ENCODE data around the gene TMEM253. TPM values are rescaled to one million over a fixed set of nuclear protein-coding genes. Genes with fewer than 3 reads are reported as not detected.

Gene TMEM253
- total RNA-seq, 2 donors from 2014 or later: 0.26 to 0.82 TPM

- peak; percentile 75 for DNase-seq
- ATAC-seq: peak; percentile 60 to 68
- intact Hi-C loops (cut with DNase I): no loop called here
Observed at GRCh38 chr14:21070083-21070609, 30.7 kb upstream of the TMEM253 start, which contains the start of gene ARHGEF40. TSS of gene ARHGEF40 (plus strand) at chr14:21070304. CDS start at chr14:21070397, 93 bp downstream.

GRCh38 chr14:21070610-21071224 lies 30.1 kb upstream of the TMEM253 start:
- peak; percentile 18 to 19 for ATAC-seq
- peak; percentile 50 for DNase-seq
- intact Hi-C loops (cut with DNase I): no loop called here

GRCh38 chr14:21071225-21072030 lies 29.4 kb upstream of the TMEM253 start:
- ATAC-seq (peak; percentile 57 to 79), DNase-seq (peak; percentile 90)
- intact Hi-C loops (cut with DNase I): no loop called here

GRCh38 chr14:21072031-21072473 lies 28.8 kb upstream of the TMEM253 start:
- DNase-seq (peak; percentile 53), ATAC-seq (peak; percentile 15 to 16)
- intact Hi-C loops (cut with DNase I): no loop called here

- intact Hi-C loops (cut with DNase I): no loop called here
- no peak for ATAC-seq
- DNase-seq: no peak
Observed at GRCh38 chr14:21072781-21073339, 28.0 kb upstream of the TMEM253 start.

- intact Hi-C loops (cut with DNase I): no loop called here
- DNase-seq: no peak
- no peak for ATAC-seq
Observed at GRCh38 chr14:21073921-21074320, 26.9 kb upstream of the TMEM253 start.

GRCh38 chr14:21074398-21075272 lies 26.2 kb upstream of the TMEM253 start:
- no peak for ATAC-seq
- no peak for DNase-seq
- intact Hi-C loops (cut with DNase I): no loop called here

- DNase-seq: no peak
- intact Hi-C loops (cut with DNase I): no loop called here
Observed at GRCh38 chr14:21075719-21076437, 25.0 kb upstream of the TMEM253 start.

GRCh38 chr14:21077672-21078071 lies 23.2 kb upstream of the TMEM253 start:
- intact Hi-C loops (cut with DNase I): no loop called here
- DNase-seq (no peak), ATAC-seq (no peak)

More at GRCh38 chr14:21075719-21076437, 25.0 kb upstream of the TMEM253 start:
- ATAC-seq: no peak

- no peak for ATAC-seq
- no peak for DNase-seq
- intact Hi-C loops (cut with DNase I): no loop called here
Observed at GRCh38 chr14:21078287-21078686, 22.6 kb upstream of the TMEM253 start.

GRCh38 chr14:21078726-21079125 lies 22.1 kb upstream of the TMEM253 start:
- intact Hi-C loops (cut with DNase I): no loop called here
- ATAC-seq: no peak
- no peak for DNase-seq

GRCh38 chr14:21081521-21082142 lies 19.2 kb upstream of the TMEM253 start:
- no peak for DNase-seq
- intact Hi-C loops (cut with DNase I): no loop called here
- no peak for ATAC-seq

- peak in 1 of 2 donors; percentile 38 for ATAC-seq
- intact Hi-C loops (cut with DNase I): no loop called here
- DNase-seq: no peak
Observed at GRCh38 chr14:21083565-21084325, 17.1 kb upstream of the TMEM253 start.

- intact Hi-C loops (cut with DNase I): no loop called here
- DNase-seq: no peak
- no peak for ATAC-seq
Observed at GRCh38 chr14:21084396-21084795, 16.5 kb upstream of the TMEM253 start.

GRCh38 chr14:21084998-21085853 lies 15.6 kb upstream of the TMEM253 start:
- peak; percentile 8 to 48 for ATAC-seq
- DNase-seq: no peak
- intact Hi-C loops (cut with DNase I): no loop called here

- DNase-seq: no peak
- intact Hi-C loops (cut with DNase I): no loop called here
- ATAC-seq: no peak
Observed at GRCh38 chr14:21086908-21087293, 14.0 kb upstream of the TMEM253 start.
